Epithelial cell of proximal tubule (primary cell): ENCODE data around the gene PRPF4. TPM values are rescaled to one million over a fixed set of nuclear protein-coding genes. Genes with fewer than 3 reads are reported as not detected.
"Not testable (repeated sequence)": the region's sequence is repeated elsewhere in the genome, so short reads cannot be mapped to it uniquely, and the experiment has no call there.

Experiments used
- DNase-seq: peaks from one replicate; pipeline ENCODE4 v3.0.0-alpha.2; 2011; ENCODE audit warnings: low read depth
- H3K4me3 ChIP-seq: 2 replicates; pipeline ENCODE4 v1.5.1; 2011; ENCODE audit warnings: low read depth, mild to moderate bottlenecking, low read length
- CTCF ChIP-seq: conservative IDR thresholded peaks from 2 replicates; pipeline ENCODE4 v1.5.1; 2012; ENCODE audit warnings: low read depth, mild to moderate bottlenecking, low read length
- total RNA-seq: library from RNA; depleted of rRNA; stranded (reverse); fragments of >200 nt; gene quantifications from 2 replicates; pipeline ENCODE4 v1.2.3, GENCODE V29; 2015

PRPF4 gene
- total RNA-seq: 29.1 and 43.8 TPM in 2 replicates

- peak within 1 kb of the TSS; percentile 79 for H3K4me3 ChIP-seq
- no peak for TF ChIP-seq CTCF
- DNase-seq: peak; percentile 87
These were observed at the start of gene PRPF4, which contains the start of gene CDC26 for GRCh38 chr9:113275157-113276131. PRPF4 (plus strand) TSS chr9:113275658; CDS start chr9:113275744, 86 bp downstream. CDC26 (minus strand) TSS chr9:113275572; CDS start chr9:113272507, 3,065 bp downstream.

GRCh38 chr9:113227436-113227835 lies 48.0 kb upstream of the PRPF4 start:
- DNase-seq: no peak
- TF ChIP-seq CTCF: no peak
- H3K4me3 ChIP-seq: no peak overlapping the region

- DNase-seq: no peak
- TF ChIP-seq CTCF: no peak
- no peak overlapping the region for H3K4me3 ChIP-seq
These were observed 47.3 kb upstream of the PRPF4 start for GRCh38 chr9:113228130-113228665.

GRCh38 chr9:113231701-113232100 lies 43.8 kb upstream of the PRPF4 start:
- DNase-seq: no peak
- H3K4me3 ChIP-seq: no peak overlapping the region
- TF ChIP-seq CTCF: no peak

GRCh38 chr9:113235701-113236255 lies 39.7 kb upstream of the PRPF4 start:
- DNase-seq, H3K4me3 ChIP-seq: not testable (repeated sequence)

GRCh38 chr9:113237026-113237425 lies 38.4 kb upstream of the PRPF4 start:
- no peak for DNase-seq
- TF ChIP-seq CTCF: no peak
- no peak overlapping the region for H3K4me3 ChIP-seq

GRCh38 chr9:113238202-113238858 lies 37.1 kb upstream of the PRPF4 start:
- H3K4me3 ChIP-seq: no peak overlapping the region
- TF ChIP-seq CTCF: no peak
- no peak for DNase-seq
